CD4-positive, alpha-beta T cell treated with Interleukin-15 for 4 hours (primary cell): Measurements from ENCODE around the gene CYSRT1.
"Not testable (repeated sequence)": the region's sequence is repeated elsewhere in the genome, so short reads cannot be mapped to it uniquely, and the experiment has no call there.

ENCODE experiments used
- DNase-seq: peaks from one replicate; pipeline ENCODE4 v3.0.0-alpha.2; 2020; ENCODE audit warnings: low spot score

CYSRT1 gene

GRCh38 chr9:137252555-137253506 lies 27.9 kb downstream of the CYSRT1 start:
- DNase-seq, result no peak

- no peak for DNase-seq
Observed at GRCh38 chr9:137253717-137254623, 29.0 kb downstream of the CYSRT1 start.

GRCh38 chr9:137254624-137255447 lies 29.9 kb downstream of the CYSRT1 start, which contains the start of gene NELFB:
Gene NELFB, plus strand, starts transcription at chr9:137255327.
- DNase-seq, result peak; percentile 95

GRCh38 chr9:137255448-137256114 lies 30.6 kb downstream of the CYSRT1 start:
- no peak for DNase-seq

DNA sequence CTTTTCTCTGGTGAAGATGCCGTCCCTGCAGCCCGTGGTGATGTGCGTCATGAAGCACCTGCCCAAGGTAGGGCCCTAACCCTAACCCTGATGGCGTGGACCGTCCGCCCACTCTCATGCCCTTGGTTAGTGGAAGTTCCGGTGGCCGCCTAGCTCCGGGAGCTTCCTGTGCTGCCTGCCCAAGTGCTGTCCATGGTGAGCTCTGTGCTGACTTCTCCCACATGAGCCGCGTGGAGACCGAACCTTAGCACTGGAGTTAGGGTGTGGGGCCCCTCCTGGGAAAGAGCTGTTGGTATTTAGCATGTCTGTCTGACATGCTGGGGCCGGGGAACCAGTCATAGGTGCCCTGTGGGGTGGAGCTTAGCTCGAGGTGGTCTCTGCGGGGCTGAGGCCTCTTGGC lies 31.4 kb downstream of the CYSRT1 start:
- DNase-seq, result no peak

DNA sequence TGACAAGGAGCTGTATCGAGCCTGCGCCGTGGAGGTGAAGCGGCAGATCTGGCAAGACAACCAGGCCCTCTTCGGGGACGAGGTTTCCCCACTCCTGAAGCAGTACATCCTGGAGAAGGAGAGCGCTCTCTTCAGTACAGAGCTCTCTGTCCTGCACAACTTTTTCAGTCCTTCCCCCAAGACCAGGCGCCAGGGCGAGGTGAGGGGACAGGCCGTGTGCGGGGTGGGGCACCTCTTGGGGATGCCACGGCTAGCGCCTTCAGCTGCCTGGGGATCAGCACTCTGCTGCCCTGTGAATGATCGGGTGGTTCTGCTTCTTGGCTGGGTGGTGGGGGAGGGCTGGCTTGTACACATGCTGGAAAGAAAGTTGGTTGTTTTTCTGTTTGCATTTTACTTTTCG lies 31.9 kb downstream of the CYSRT1 start:
- DNase-seq, result no peak

DNA sequence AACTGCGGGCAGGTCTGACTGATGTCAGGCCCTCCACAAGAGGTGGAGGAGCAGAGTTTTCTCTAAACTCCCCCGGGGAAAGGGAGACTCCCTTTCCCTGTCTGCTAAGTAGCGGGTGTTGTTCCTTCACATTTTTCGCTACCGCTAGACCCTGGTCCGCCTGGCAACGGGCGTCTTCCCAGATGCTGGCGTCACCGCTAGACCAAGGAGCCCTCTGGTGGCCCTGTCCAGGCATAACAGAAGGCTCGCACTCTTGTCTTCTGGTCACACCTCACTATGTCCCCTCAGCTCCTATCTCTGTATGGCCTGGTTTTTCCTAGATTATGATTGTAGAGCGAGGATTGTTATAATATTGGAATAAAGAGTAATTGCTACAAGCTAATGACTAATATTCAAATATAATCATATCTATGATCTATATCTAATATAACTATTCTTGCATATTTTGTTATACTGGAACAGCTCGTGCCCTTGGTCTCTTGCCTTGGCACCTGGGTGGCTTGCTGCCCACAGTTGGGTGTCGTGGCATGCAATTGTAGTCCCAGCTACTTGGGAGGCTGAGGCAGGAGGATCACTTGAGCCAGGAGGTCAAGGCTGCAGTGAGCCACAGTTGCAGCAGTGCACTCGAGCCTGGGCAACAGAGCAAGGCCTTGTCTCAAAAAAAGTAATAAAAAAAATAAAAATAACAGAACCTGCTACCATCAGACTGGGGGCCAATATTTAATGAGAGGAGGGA lies 37.4 kb downstream of the CYSRT1 start:
- not testable (repeated sequence) for DNase-seq

DNA sequence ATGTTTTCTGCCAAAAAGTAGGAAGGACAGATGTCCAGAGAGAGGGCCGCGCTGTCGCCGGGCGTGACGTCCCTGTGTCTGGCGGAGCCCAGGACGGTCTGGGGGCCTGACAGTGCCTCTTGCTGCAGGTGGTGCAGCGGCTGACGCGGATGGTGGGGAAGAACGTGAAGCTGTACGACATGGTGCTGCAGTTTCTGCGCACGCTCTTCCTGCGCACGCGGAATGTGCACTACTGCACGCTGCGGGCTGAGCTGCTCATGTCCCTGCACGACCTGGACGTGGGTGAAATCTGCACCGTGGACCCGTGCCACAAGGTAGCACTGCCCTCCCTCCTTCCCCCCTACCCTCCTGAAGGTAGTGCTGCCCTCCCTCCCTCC lies 37.9 kb downstream of the CYSRT1 start:
- DNase-seq, result no peak

- DNase-seq, result no peak
Observed at GRCh38 chr9:137263506-137263905, 38.5 kb downstream of the CYSRT1 start.

DNA sequence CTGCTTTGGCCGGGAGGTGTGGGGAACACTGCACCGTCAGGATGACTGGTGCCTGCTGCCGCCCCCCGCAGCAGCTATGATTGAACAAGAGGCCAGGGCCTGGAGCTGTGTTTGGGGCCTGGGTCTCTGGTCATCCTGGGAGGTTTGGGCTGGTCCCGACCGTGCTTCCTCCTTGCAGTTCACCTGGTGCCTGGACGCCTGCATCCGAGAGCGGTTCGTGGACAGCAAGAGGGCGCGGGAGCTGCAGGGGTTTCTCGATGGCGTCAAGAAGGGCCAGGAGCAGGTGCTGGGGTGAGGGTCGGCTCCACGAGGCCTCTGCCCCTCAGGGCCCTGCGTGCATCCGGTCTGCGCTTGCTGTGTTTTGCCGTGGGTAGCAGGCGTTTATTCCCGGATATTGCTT lies 39.1 kb downstream of the CYSRT1 start:
- DNase-seq, result no peak

- no peak for DNase-seq
Observed at GRCh38 chr9:137265496-137266161, 40.7 kb downstream of the CYSRT1 start.

DNA sequence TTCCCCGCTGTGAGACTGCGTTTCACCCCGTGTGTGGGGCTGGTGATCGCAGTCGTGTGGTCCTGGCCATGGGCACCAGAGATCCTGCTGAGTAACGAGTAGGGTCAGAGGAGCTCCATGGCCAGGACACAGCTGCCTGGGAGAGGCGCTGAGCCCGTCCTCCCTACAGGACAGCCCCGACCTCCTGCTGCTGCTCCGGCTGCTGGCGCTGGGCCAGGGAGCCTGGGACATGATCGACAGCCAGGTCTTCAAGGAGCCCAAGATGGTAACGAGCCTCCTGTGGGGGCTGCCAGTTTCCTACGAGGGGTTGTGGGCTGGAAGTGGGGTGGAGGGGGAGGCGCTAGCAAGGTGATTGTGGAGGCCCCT lies 41.2 kb downstream of the CYSRT1 start:
- DNase-seq, result no peak

GRCh38 chr9:137266585-137267453 lies 41.8 kb downstream of the CYSRT1 start:
- no peak for DNase-seq

- no peak for DNase-seq
Observed at GRCh38 chr9:137267933-137268355, 43.0 kb downstream of the CYSRT1 start.

DNA sequence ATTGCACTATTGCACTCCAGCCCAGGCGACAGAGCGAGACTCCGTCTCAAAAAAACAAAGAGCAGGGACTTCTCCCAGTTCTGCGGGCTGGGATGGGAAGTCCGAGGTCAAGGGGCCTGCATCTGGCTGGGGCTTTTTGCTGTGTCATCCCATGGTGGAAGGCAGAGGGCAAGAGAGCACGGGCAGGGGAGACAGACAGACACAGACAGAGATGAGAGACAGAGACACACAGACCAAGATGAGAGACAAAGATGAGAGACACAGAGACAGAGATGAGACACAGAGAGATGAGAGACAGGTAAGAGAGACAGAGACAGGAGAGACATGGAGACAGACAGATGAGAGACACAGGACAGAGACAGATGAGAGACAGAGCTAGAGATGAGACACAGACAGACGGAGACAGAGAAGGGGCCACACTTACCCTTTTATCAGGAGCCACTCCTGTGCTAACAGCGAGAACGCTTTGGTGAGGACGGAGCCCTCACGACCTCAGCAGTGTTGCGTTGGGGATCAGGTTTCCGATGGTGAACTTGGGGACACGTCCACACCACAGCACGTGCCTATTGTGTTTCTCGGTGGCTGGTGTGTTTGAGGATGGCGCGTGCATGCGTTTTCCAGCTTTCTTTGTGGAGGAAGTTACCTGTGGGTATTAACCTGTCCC lies 43.7 kb downstream of the CYSRT1 start:
- no peak for DNase-seq

DNA sequence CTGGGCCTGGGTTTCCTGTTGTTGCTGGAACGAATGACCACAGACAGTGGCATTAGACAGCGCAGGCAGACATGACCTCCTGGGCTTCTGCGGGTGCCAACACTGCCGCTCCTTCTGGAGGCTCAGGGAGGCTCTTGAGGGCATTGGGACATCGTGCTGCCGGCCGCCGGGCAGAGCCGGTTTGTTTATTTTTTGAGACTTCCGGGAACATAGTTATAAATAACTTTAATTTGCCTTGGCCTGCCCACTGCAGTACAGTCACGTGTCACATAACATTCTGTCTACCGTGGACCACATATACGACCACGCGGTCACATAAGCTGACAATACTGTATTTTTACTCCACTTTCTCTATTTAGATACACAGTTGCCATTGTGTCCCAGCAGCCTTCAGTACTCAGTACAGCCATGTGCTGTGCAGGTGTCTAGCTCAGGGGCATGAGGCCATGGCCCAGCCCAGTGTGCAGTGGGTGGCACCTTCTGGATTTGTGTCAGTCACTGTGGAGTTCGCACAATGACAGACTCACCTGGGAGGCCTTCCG lies 44.3 kb downstream of the CYSRT1 start:
- DNase-seq, result no peak

DNA sequence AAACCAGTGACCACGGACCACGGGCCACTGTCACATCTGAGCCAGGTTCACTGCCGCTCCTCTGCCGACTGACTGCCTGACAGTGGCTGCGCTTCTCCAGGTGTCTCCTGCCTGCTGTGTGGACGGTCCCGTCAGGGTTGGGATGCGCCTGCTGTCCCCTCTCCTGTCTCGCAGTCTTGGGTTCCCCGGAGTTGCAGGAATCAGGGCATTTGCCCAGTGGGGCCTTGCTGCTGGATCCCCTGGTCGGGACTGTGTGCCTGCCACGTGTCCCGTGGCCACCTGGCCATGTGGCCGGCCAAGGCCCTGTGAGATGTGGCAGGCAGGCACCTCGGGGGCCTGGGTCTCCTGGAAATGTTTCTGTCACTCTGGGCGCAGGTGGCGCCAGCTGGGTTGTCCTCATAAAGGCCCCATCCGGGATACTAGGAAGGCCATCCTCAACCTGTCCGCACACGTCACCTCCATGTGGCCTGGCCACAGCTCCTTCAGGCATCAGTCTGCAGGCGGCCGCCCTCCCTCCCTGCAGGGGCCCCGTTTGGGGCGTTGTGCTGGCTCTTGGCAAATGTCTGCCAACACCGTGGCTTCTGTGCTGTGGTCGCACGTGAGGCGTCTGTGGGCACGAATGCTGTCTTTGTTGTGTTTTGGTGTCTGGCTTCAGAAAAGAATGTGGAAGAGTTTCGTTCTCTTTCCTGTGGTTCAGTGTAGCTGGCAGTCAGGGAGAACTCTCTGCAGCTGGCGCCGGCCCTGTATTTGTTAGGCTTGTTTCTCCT lies 46.1 kb downstream of the CYSRT1 start:
- peak; percentile 16 for DNase-seq

DNA sequence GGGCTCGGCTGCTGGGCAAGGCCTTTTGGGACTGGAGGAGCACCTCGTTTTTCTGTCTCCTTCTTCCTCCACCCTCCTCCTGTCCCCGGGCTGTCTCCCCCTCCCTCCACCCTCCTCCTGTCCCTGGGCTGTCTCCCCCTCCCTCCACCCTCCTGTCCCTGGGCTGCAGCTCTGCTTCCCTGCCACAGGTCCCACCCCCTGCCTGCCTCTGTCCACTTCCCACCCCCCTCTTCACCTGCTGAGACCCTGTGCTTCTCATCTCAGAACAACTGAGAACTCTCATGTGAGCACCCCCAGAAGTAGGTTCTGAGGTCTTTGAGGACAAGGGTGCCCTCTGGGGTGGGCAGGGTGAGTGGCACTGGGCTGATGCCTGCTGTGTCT lies 46.7 kb downstream of the CYSRT1 start:
- DNase-seq, result no peak
